Lower leg skin (tissue), 4 donors: ENCODE measurements around the gene G3BP1. TPM values are rescaled to one million over a fixed set of nuclear protein-coding genes. Genes with fewer than 3 reads are reported as not detected.
"Not testable (repeated sequence)": the region's sequence is repeated elsewhere in the genome, so short reads cannot be mapped to it uniquely, and the experiment has no call there.

ENCODE experiments used
- DNase-seq, 2 donors: peaks; one replicate each; pipeline ENCODE4 v3.0.0-alpha.2; 2019; ENCODE audit warnings: low spot score in 2 of 2
- H3K4me3 ChIP-seq: fragments of 200-600 bp; sonication (generic); 2 replicates; pipeline ENCODE4 v1.5.1; 2017; ENCODE audit warnings: mild to moderate bottlenecking, low read depth; ENCODE audit not compliant: poor library complexity, severe bottlenecking
- CTCF ChIP-seq, 3 donors: fragments of 450-650 bp; IDR thresholded peaks; one replicate each; pipeline ENCODE4 v1.5.1; 2016; ENCODE audit warnings: antibody characterized with exemption in 3 of 3, mild to moderate bottlenecking in 3 of 3, moderate library complexity in 2 of 3
- POLR2A ChIP-seq, 2 donors: fragments of 450-650 bp; IDR thresholded peaks; one replicate each; pipeline ENCODE4 v1.6.1; 2016 to 2017; ENCODE audit warnings: antibody characterized with exemption in 2 of 2, mild to moderate bottlenecking in 1 of 2, moderate library complexity in 1 of 2
- WGBS, 2 donors: methylation state at CpG; one replicate each; pipeline ENCODE4 v1.1.5; 2018; 5-methylcytosine and 5-hydroxymethylcytosine counted together
- intact Hi-C: fragments of 100-400 bp; cut with DNase I; formaldehyde crosslinking; loops from one replicate; pipeline ENCODE4 v1.15.0; 2023; ENCODE audit warnings: low total_unique reads
- total RNA-seq, 4 donors: library from RNA; depleted of rRNA; stranded (reverse); fragments of >200 nt; gene quantifications; one replicate each; pipeline ENCODE4 v1.1.0, GENCODE V29; 2016

The G3BP1 gene
- 100 to 1,000 TPM in 2 of 4 donors, 10 to 100 TPM in 2; 85.9 to 192 (median 102) TPM for total RNA-seq

GRCh38 chr5:151771259-151772028, at the start of gene G3BP1:
TSS of gene G3BP1 (plus strand) at chr5:151771954. CDS start at chr5:151786621, 14,667 bp downstream.
- WGBS, 2 donors = 0 to 1% methylated on average over 38 to 45 of the region's 49 CpGs
- peak within 1 kb of the TSS; percentile 92 for H3K4me3 ChIP-seq
- intact Hi-C loops = no loop called here
- peak; percentile 100 for DNase-seq
- TF ChIP-seq POLR2A (IDR thresholded peaks at IDR 0.05) (peak in 1 of 2 donors; percentile 93), CTCF (IDR thresholded peaks at IDR 0.05) (no peak)

GRCh38 chr5:151722546-151722945, 49.2 kb upstream of the G3BP1 start:
- TF ChIP-seq CTCF (IDR thresholded peaks at IDR 0.05) (no peak), POLR2A (IDR thresholded peaks at IDR 0.05) (no peak)
- no peak for DNase-seq
- intact Hi-C loops = no loop called here
- H3K4me3 ChIP-seq = no peak overlapping the region

- WGBS, 2 donors = 55 to 62% methylated on average over 2 of the region's 2 CpGs
- DNase-seq = no peak
- no peak overlapping the region for H3K4me3 ChIP-seq
- intact Hi-C loops = no loop called here
- TF ChIP-seq POLR2A (IDR thresholded peaks at IDR 0.05) (no peak), CTCF (IDR thresholded peaks at IDR 0.05) (no peak)
These were observed 47.4 kb upstream of the G3BP1 start for GRCh38 chr5:151724360-151724759.

- H3K4me3 ChIP-seq, intact Hi-C loops, DNase-seq: not testable (repeated sequence)
- WGBS, 2 donors = 61 to 68% methylated on average over 5 of the region's 5 CpGs
These were observed 42.2 kb upstream of the G3BP1 start for GRCh38 chr5:151729597-151729996.

GRCh38 chr5:151730381-151730780, 41.4 kb upstream of the G3BP1 start:
- H3K4me3 ChIP-seq = no peak overlapping the region
- 92 to 99% methylated on average over 7 of the region's 7 CpGs for WGBS, 2 donors
- TF ChIP-seq CTCF (IDR thresholded peaks at IDR 0.05) (no peak), POLR2A (IDR thresholded peaks at IDR 0.05) (no peak)
- intact Hi-C loops = no loop called here
- DNase-seq = no peak

GRCh38 chr5:151733358-151734063, 38.2 kb upstream of the G3BP1 start:
- DNase-seq = no peak
- no peak for TF ChIP-seq POLR2A (IDR thresholded peaks at IDR 0.05)
- H3K4me3 ChIP-seq = no peak overlapping the region
- 85 to 91% methylated on average over 9 of the region's 9 CpGs for WGBS, 2 donors
- intact Hi-C loops = no loop called here
